SK-N-SH (cell line): ENCODE measurements around the gene C19orf53. TPM values are rescaled to one million over a fixed set of nuclear protein-coding genes. Genes with fewer than 3 reads are reported as not detected.

Experiments used
- CTCF ChIA-PET: fragments of 300-600, 350-600 bp; formaldehyde crosslinking; extraction: SDS; loops from one replicate; lab custom pipeline; 2021; lab: Yijun Ruan, JAX
- POLR2A ChIA-PET: fragments of 350-600 bp; sonication (Branson Sonifier 250); formaldehyde crosslinking; extraction: SDS; loops from one replicate; lab custom pipeline; 2020; ENCODE audit warnings: antibody characterized with exemption, inconsistent platforms; lab: Yijun Ruan, JAX
- DNase-seq: peaks from one replicate; pipeline ENCODE4 v3.0.0; 2012
- H2AFZ ChIP-seq: fragments of 200-600 bp; sonication (generic); 2 replicates; pipeline ENCODE4 v1.8.1; 2016; ENCODE audit warnings: antibody characterized with exemption, mild to moderate bottlenecking, low read depth
- H3F3A ChIP-seq: fragments of 200-600 bp; sonication (generic); replicated peaks from 2 replicates; pipeline ENCODE3; 2016; ENCODE audit warnings: antibody characterized with exemption, mild to moderate bottlenecking; ENCODE audit not compliant: insufficient read depth
- H3K27ac ChIP-seq, 2 experiments: fragments of 200-500 bp in 1 of 2; fragments of 200-600 bp in 1 of 2; sonication (Bioruptor generic) in 1 of 2; sonication (generic), shearing (Covaris generic) in 1 of 2; 2 replicates each; pipeline versions ENCODE4 v1.5.1 to v1.6.1; 2014 to 2016; ENCODE audit warnings: low read depth in 2 of 2, inconsistent platforms in 1 of 2, low read length in 1 of 2, mild to moderate bottlenecking in 1 of 2, mixed read lengths in 1 of 2
- H3K27me3 ChIP-seq: fragments of 200-600 bp; sonication (generic), shearing (Covaris generic); 2 replicates; pipeline ENCODE4 v1.6.1; 2016; ENCODE audit warnings: mixed run types; ENCODE audit not compliant: insufficient read depth
- H3K36me3 ChIP-seq, 2 experiments: fragments of 200-500 bp in 1 of 2; fragments of 200-600 bp in 1 of 2; sonication (Bioruptor generic) in 1 of 2; sonication (generic) in 1 of 2; replicated peaks in 1 of 2; 2 replicates each; pipeline versions ENCODE3 to v1.5.1; 2014 to 2016; ENCODE audit warnings: low read length in 1 of 2, mild to moderate bottlenecking in 1 of 2; ENCODE audit not compliant: insufficient read depth in 2 of 2, control insufficient read depth in 1 of 2
- H3K4me1 ChIP-seq, 2 experiments: fragments of 200-500 bp in 1 of 2; fragments of 200-600 bp in 1 of 2; sonication (Bioruptor generic) in 1 of 2; sonication (generic), shearing (Covaris generic) in 1 of 2; 2 replicates each; pipeline versions ENCODE4 v1.5.1 to v1.6.1; 2014 to 2016; ENCODE audit warnings: low read depth in 1 of 2, low read length in 1 of 2, mixed run types in 1 of 2; ENCODE audit not compliant: insufficient read depth in 2 of 2, control insufficient read depth in 1 of 2
- H3K4me2 ChIP-seq: fragments of 200-600 bp; sonication (generic), shearing (Covaris generic); 2 replicates; pipeline ENCODE4 v1.6.1; 2017; ENCODE audit warnings: mixed run types
- H3K4me3 ChIP-seq, 2 experiments: fragments of 200-500 bp in 1 of 2; fragments of 200-600 bp in 1 of 2; sonication (Bioruptor generic) in 1 of 2; sonication (generic), shearing (Covaris generic) in 1 of 2; 2 replicates each; pipeline versions ENCODE4 v1.5.1 to v1.8.1; 2014 to 2016; ENCODE audit warnings: low read depth in 2 of 2, inconsistent platforms in 1 of 2, low read length in 1 of 2, mild to moderate bottlenecking in 1 of 2, mixed read lengths in 1 of 2, moderate library complexity in 1 of 2
- H3K79me2 ChIP-seq: fragments of 200-600 bp; sonication (generic); 2 replicates; pipeline ENCODE4 v1.8.1; 2017; ENCODE audit warnings: mild to moderate bottlenecking; ENCODE audit not compliant: insufficient read depth
- H3K9ac ChIP-seq: fragments of 200-600 bp; sonication (generic); 2 replicates; pipeline ENCODE4 v1.6.1; 2017; ENCODE audit warnings: mixed run types
- H3K9me2 ChIP-seq: fragments of 200-600 bp; sonication (generic); 2 replicates; pipeline ENCODE4 v1.6.1; 2017; ENCODE audit warnings: mixed run types
- H3K9me3 ChIP-seq: fragments of 200-600 bp; sonication (generic); 2 replicates; pipeline ENCODE4 v1.6.1; 2017; ENCODE audit warnings: mixed run types, mild to moderate bottlenecking, moderate library complexity
- H4K20me1 ChIP-seq: fragments of 200-600 bp; sonication (generic); 2 replicates; pipeline ENCODE4 v1.6.1; 2017; ENCODE audit warnings: mild to moderate bottlenecking, mixed run types; ENCODE audit not compliant: insufficient read depth
- ELF1 ChIP-seq: IDR thresholded peaks from 2 replicates; pipeline ENCODE4 v1.4.0; 2012
- EZH2phosphoT487 ChIP-seq: fragments of 200-600 bp; sonication (generic); IDR thresholded peaks from 2 replicates; pipeline ENCODE4 v1.6.1; 2017; ENCODE audit warnings: low read depth, mixed run types, mild to moderate bottlenecking, antibody characterized with exemption, moderate library complexity, borderline replicate concordance
- FOSL2 ChIP-seq: IDR thresholded peaks from 2 replicates; pipeline ENCODE4 v1.4.0; 2012; ENCODE audit warnings: low read depth, mild to moderate bottlenecking, moderate library complexity, borderline replicate concordance
- FOXJ3 ChIP-seq: sonication (generic); formaldehyde crosslinking; IDR thresholded peaks from 2 replicates; pipeline ENCODE4 v1.5.1; 2020; ENCODE audit warnings: mild to moderate bottlenecking, missing genetic modification reagents
- JUND ChIP-seq: IDR thresholded peaks from 2 replicates; pipeline ENCODE4 v1.4.0; 2012
- NRF1 ChIP-seq: IDR thresholded peaks from 2 replicates; pipeline ENCODE4 v1.6.1; 2012; ENCODE audit warnings: low read depth, mild to moderate bottlenecking, low read length
- POLR2AphosphoS5 ChIP-seq: IDR thresholded peaks from 2 replicates; pipeline ENCODE4 v1.6.1; 2012; ENCODE audit warnings: low read depth, low read length
- RAD21 ChIP-seq: IDR thresholded peaks from 2 replicates; pipeline ENCODE4 v1.6.1; 2012; ENCODE audit warnings: mild to moderate bottlenecking, low read length
- RCOR1 ChIP-seq: fragments of 150-350 bp; IDR thresholded peaks from 2 replicates; pipeline ENCODE4 v1.6.1; 2017; ENCODE audit warnings: antibody characterized with exemption, low read length
- RFX5 ChIP-seq: IDR thresholded peaks from 2 replicates; pipeline ENCODE4 v1.6.1; 2012; ENCODE audit warnings: mild to moderate bottlenecking, improper control_type of control experiment, low read length
- RXRA ChIP-seq: IDR thresholded peaks from 2 replicates; pipeline ENCODE4 v1.4.0; 2012; ENCODE audit warnings: low read depth, mild to moderate bottlenecking, borderline replicate concordance
- SIN3A ChIP-seq: IDR thresholded peaks from 2 replicates; pipeline ENCODE4 v1.6.1; 2012; ENCODE audit warnings: low read depth, mild to moderate bottlenecking, low read length, moderate library complexity, borderline replicate concordance
- SMC3 ChIP-seq: IDR thresholded peaks from 2 replicates; pipeline ENCODE4 v1.6.1; 2012; ENCODE audit warnings: low read depth, low read length, improper control_type of control experiment
- TCF12 ChIP-seq: IDR thresholded peaks from 2 replicates; pipeline ENCODE4 v1.4.0; 2012
- TEAD4 ChIP-seq: IDR thresholded peaks from 2 replicates; pipeline ENCODE4 v1.4.0; 2012; ENCODE audit warnings: mild to moderate bottlenecking, borderline replicate concordance; ENCODE audit not compliant: insufficient read depth
- WGBS: methylation state at CpG from one replicate; pipeline ENCODE4 v1.1.6; 2017; ENCODE audit warnings: low lambda C conversion rate; 5-methylcytosine and 5-hydroxymethylcytosine counted together
- polyA plus RNA-seq, 3 experiments: library from polyadenylated mRNA; depleted of rRNA; stranded (reverse); fragments of >200 nt; gene quantifications; 2 replicates each; pipeline ENCODE4 v1.2.3, GENCODE V29; 2012
- TF ChIP-seq, protein P1 (sequence below): fragments of 150-350 bp; IDR thresholded peaks from 2 replicates; pipeline ENCODE4 v1.6.1; 2016; ENCODE audit warnings: mild to moderate bottlenecking, low read depth, low read length
- TF ChIP-seq, protein P2 (sequence below): IDR thresholded peaks from 2 replicates; pipeline ENCODE4 v1.4.0; 2012; ENCODE audit warnings: low read depth, borderline replicate concordance
- TF ChIP-seq, protein P3 (sequence below): IDR thresholded peaks from 2 replicates; pipeline ENCODE4 v1.6.1; 2012; ENCODE audit warnings: mild to moderate bottlenecking, low read depth, low read length, moderate library complexity
- TF ChIP-seq, protein P4 (sequence below): fragments of 200-600 bp; sonication (generic); IDR thresholded peaks from 2 replicates; pipeline ENCODE4 v1.6.1; 2017; ENCODE audit warnings: antibody characterized with exemption, mild to moderate bottlenecking, moderate library complexity
- TF ChIP-seq, protein P5 (sequence below): fragments of 150-350 bp; IDR thresholded peaks from 2 replicates; pipeline ENCODE4 v1.6.1; 2017; ENCODE audit warnings: antibody characterized with exemption, low read length, low read depth, borderline replicate concordance
- TF ChIP-seq, protein P6 (sequence below): IDR thresholded peaks from 2 replicates; pipeline ENCODE4; 2012

The C19orf53 gene
- polyA plus RNA-seq, 1 of the 3 experiments (the other 2 are of a cell fraction): 554 TPM

DNA sequence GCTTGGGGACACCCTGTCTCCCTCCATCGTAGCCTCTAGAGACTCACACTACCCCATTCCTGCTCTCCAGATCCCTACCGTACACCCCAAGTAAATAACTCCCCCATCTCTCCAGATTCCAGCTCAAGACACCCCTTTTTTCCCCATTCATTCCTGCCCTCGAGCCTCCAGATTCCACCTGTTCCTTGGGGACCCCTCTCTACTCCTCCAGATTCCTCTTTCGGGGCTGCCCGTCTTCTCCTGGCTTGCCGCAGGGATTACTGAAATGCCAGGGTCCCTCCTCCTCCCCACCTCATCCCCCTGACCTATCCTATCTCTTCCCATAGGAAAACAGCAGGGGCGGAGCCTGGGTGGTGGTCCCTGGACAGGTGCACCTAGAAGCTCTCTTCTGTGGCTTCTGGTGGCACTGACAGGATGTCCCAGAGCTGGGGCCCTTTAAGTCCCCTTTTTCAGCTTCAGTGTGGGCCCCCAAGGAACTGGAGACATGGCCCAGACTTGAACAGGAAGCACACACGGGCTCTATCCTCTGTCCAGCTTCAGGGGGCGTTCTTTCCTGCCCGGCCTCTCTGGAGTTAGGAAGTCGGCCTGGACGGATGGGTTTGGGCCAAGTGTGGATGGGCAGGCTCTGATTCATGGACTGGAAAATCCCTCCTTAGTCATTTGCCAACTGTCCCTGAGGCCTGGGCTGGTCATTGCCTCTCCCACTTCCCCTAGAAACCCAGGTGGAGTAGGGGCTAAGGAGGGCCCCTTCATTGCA is 22.2 kb downstream of the C19orf53 start:
- 10% methylated on average over 9 of the region's 12 CpGs for WGBS
- Histone ChIP-seq H3K79me2 (peaks cover 45% of the 10 kb centered on the region), H3K27me3 (no peaks in the 10 kb centered on the region), H3F3A (peaks cover 24% of the 10 kb centered on the region), H3K9me2 (no peaks in the 10 kb centered on the region), H3K9me3 (no peaks in the 10 kb centered on the region), H3K4me1 (peaks cover 15 to 18% of the 10 kb centered on the region in 2 experiments; a peak in 3 of 4 replicates), H2AFZ (0 out of 2 replicates have a peak overlapping the region, but pooled peaks have one; percentile 4), H3K4me3 (peak overlapping the region; percentile 75), H4K20me1 (peaks cover 3% of the 10 kb centered on the region; the same call in 1 of the 2 replicates), H3K27ac (peak overlapping the region; percentile 78 to 92), H3K36me3 (peaks cover 3 to 8% of the 10 kb centered on the region in 2 experiments), H3K4me2 (peak overlapping the region; percentile 89), H3K9ac (peak overlapping the region; percentile 79)
- ChIA-PET CTCF (interaction anchor here (0.7 to 2.6 kb wide), 6 partner anchors 11 to 66 kb away, joined by 3 to 13 read pairs (median 3); no protein-coding TSS in a partner anchor), POLR2A (no interaction called here)
- peak; percentile 43 for DNase-seq
- no peak for TF ChIP-seq RFX5
- peak; percentile 57 for TF ChIP-seq TCF12
- 0 out of 2 replicates have a peak, but pooled peaks have one; percentile 23 for TF ChIP-seq POLR2AphosphoS5
- peak; percentile 20; the same call in 1 of the 2 replicates for TF ChIP-seq SIN3A
- TF ChIP-seq TEAD4: no peak
- TF ChIP-seq, protein P1, sequence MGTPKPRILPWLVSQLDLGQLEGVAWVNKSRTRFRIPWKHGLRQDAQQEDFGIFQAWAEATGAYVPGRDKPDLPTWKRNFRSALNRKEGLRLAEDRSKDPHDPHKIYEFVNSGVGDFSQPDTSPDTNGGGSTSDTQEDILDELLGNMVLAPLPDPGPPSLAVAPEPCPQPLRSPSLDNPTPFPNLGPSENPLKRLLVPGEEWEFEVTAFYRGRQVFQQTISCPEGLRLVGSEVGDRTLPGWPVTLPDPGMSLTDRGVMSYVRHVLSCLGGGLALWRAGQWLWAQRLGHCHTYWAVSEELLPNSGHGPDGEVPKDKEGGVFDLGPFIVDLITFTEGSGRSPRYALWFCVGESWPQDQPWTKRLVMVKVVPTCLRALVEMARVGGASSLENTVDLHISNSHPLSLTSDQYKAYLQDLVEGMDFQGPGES: no peak
- TF ChIP-seq NRF1: no peak
- no peak for TF ChIP-seq RAD21
- TF ChIP-seq, protein P2, sequence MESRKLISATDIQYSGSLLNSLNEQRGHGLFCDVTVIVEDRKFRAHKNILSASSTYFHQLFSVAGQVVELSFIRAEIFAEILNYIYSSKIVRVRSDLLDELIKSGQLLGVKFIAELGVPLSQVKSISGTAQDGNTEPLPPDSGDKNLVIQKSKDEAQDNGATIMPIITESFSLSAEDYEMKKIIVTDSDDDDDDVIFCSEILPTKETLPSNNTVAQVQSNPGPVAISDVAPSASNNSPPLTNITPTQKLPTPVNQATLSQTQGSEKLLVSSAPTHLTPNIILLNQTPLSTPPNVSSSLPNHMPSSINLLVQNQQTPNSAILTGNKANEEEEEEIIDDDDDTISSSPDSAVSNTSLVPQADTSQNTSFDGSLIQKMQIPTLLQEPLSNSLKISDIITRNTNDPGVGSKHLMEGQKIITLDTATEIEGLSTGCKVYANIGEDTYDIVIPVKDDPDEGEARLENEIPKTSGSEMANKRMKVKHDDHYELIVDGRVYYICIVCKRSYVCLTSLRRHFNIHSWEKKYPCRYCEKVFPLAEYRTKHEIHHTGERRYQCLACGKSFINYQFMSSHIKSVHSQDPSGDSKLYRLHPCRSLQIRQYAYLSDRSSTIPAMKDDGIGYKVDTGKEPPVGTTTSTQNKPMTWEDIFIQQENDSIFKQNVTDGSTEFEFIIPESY: no peak
- no peak for TF ChIP-seq SMC3
- no peak for TF ChIP-seq FOXJ3 (CRISPR knock-in tag)
- TF ChIP-seq, protein P3, sequence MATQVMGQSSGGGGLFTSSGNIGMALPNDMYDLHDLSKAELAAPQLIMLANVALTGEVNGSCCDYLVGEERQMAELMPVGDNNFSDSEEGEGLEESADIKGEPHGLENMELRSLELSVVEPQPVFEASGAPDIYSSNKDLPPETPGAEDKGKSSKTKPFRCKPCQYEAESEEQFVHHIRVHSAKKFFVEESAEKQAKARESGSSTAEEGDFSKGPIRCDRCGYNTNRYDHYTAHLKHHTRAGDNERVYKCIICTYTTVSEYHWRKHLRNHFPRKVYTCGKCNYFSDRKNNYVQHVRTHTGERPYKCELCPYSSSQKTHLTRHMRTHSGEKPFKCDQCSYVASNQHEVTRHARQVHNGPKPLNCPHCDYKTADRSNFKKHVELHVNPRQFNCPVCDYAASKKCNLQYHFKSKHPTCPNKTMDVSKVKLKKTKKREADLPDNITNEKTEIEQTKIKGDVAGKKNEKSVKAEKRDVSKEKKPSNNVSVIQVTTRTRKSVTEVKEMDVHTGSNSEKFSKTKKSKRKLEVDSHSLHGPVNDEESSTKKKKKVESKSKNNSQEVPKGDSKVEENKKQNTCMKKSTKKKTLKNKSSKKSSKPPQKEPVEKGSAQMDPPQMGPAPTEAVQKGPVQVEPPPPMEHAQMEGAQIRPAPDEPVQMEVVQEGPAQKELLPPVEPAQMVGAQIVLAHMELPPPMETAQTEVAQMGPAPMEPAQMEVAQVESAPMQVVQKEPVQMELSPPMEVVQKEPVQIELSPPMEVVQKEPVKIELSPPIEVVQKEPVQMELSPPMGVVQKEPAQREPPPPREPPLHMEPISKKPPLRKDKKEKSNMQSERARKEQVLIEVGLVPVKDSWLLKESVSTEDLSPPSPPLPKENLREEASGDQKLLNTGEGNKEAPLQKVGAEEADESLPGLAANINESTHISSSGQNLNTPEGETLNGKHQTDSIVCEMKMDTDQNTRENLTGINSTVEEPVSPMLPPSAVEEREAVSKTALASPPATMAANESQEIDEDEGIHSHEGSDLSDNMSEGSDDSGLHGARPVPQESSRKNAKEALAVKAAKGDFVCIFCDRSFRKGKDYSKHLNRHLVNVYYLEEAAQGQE: peak; percentile 80
- TF ChIP-seq, protein P4, sequence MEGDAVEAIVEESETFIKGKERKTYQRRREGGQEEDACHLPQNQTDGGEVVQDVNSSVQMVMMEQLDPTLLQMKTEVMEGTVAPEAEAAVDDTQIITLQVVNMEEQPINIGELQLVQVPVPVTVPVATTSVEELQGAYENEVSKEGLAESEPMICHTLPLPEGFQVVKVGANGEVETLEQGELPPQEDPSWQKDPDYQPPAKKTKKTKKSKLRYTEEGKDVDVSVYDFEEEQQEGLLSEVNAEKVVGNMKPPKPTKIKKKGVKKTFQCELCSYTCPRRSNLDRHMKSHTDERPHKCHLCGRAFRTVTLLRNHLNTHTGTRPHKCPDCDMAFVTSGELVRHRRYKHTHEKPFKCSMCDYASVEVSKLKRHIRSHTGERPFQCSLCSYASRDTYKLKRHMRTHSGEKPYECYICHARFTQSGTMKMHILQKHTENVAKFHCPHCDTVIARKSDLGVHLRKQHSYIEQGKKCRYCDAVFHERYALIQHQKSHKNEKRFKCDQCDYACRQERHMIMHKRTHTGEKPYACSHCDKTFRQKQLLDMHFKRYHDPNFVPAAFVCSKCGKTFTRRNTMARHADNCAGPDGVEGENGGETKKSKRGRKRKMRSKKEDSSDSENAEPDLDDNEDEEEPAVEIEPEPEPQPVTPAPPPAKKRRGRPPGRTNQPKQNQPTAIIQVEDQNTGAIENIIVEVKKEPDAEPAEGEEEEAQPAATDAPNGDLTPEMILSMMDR: peak; percentile 39
- no peak for TF ChIP-seq RCOR1
- TF ChIP-seq FOSL2: peak; percentile 80; the same call in 1 of the 2 replicates
- no peak for TF ChIP-seq EZH2phosphoT487
- no peak for TF ChIP-seq RXRA
- peak; percentile 54; the same call in 1 of the 2 replicates for TF ChIP-seq JUND
- TF ChIP-seq, protein P5, sequence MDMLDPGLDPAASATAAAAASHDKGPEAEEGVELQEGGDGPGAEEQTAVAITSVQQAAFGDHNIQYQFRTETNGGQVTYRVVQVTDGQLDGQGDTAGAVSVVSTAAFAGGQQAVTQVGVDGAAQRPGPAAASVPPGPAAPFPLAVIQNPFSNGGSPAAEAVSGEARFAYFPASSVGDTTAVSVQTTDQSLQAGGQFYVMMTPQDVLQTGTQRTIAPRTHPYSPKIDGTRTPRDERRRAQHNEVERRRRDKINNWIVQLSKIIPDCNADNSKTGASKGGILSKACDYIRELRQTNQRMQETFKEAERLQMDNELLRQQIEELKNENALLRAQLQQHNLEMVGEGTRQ: no peak
- TF ChIP-seq, protein P6, sequence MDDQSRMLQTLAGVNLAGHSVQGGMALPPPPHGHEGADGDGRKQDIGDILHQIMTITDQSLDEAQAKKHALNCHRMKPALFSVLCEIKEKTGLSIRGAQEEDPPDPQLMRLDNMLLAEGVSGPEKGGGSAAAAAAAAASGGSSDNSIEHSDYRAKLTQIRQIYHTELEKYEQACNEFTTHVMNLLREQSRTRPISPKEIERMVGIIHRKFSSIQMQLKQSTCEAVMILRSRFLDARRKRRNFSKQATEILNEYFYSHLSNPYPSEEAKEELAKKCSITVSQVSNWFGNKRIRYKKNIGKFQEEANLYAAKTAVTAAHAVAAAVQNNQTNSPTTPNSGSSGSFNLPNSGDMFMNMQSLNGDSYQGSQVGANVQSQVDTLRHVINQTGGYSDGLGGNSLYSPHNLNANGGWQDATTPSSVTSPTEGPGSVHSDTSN: peak; percentile 59; the same call in 1 of the 2 replicates
- TF ChIP-seq ELF1: peak; percentile 54; the same call in 1 of the 2 replicates
